Chondrocyte (in vitro differentiated cells): ENCODE results near the gene ARHGAP15. TPM values are rescaled to one million over a fixed set of nuclear protein-coding genes. Genes with fewer than 3 reads are reported as not detected.

ENCODE experiments used
- DNase-seq: peaks from one replicate; pipeline ENCODE4 v3.0.0; 2021; ENCODE audit warnings: mixed read lengths, low spot score
- H3K27ac Mint-ChIP-seq: one replicate; pipeline ENCODE4 v1.8.0; 2021; ENCODE audit warnings: mild to moderate bottlenecking, moderate library complexity, mixed read lengths; ENCODE audit not compliant: unreplicated experiment
- H3K27me3 Mint-ChIP-seq: 2 replicates; pipeline ENCODE4 v1.8.0; 2021; ENCODE audit warnings: low read depth, mixed read lengths
- H3K36me3 Mint-ChIP-seq: 2 replicates; pipeline ENCODE4 v1.8.0; 2021; ENCODE audit warnings: low read depth, mixed read lengths
- H3K4me1 Mint-ChIP-seq: 2 replicates; pipeline ENCODE4 v1.8.0; 2021; ENCODE audit warnings: low read depth, mild to moderate bottlenecking, mixed read lengths
- H3K4me3 Mint-ChIP-seq: one replicate; pipeline ENCODE4 v1.8.0; 2021; ENCODE audit warnings: mild to moderate bottlenecking, moderate library complexity, mixed read lengths; ENCODE audit not compliant: unreplicated experiment
- H3K9me3 Mint-ChIP-seq: 2 replicates; pipeline ENCODE4 v1.8.0; 2021; ENCODE audit warnings: low read depth, mixed read lengths
- total RNA-seq: library from RNA; stranded (reverse); gene quantifications from 3 replicates; pipeline ENCODE4 v1.2.1, GENCODE V29; 2021
- TF ChIP-seq, protein P1 (sequence below): fragments of 200-600 bp; sonication (generic); IDR thresholded peaks from 2 replicates; pipeline ENCODE4 v1.5.0; 2021; ENCODE audit warnings: antibody characterized with exemption, mild to moderate bottlenecking, moderate library complexity

ARHGAP15 gene
- total RNA-seq, 1 donor from 2014 or later, result 0.42 TPM

DNA sequence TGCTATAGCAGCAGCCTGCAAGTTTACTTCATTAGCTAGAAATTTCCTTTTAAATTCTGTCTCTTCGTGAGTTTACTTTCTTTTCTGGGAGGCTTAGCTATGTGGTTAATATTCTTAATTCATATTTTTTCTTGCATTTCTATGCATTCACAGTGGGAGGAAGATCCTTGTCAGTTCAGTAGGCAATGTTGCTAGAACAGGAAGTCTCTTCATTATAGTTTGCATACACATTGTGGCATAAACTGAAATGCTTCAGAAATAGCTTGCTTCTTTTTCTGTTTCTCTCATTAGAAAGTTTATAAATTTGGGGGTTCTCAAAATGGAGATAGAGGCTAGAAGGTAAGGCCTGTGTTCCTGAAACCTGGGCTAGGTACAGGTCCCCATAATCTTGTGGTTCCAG lies 8.1 kb upstream of the ARHGAP15 start:
- Mint-ChIP-seq H3K9me3 (peaks cover 10% of the 10 kb centered on the region), H3K27ac (no peak overlapping the region), H3K27me3 (peaks cover 38% of the 10 kb centered on the region), H3K4me1 (peaks cover 8% of the 10 kb centered on the region), H3K4me3 (no peak overlapping the region), H3K36me3 (no peaks in the 10 kb centered on the region)
- no peak for DNase-seq
- TF ChIP-seq, protein P1, sequence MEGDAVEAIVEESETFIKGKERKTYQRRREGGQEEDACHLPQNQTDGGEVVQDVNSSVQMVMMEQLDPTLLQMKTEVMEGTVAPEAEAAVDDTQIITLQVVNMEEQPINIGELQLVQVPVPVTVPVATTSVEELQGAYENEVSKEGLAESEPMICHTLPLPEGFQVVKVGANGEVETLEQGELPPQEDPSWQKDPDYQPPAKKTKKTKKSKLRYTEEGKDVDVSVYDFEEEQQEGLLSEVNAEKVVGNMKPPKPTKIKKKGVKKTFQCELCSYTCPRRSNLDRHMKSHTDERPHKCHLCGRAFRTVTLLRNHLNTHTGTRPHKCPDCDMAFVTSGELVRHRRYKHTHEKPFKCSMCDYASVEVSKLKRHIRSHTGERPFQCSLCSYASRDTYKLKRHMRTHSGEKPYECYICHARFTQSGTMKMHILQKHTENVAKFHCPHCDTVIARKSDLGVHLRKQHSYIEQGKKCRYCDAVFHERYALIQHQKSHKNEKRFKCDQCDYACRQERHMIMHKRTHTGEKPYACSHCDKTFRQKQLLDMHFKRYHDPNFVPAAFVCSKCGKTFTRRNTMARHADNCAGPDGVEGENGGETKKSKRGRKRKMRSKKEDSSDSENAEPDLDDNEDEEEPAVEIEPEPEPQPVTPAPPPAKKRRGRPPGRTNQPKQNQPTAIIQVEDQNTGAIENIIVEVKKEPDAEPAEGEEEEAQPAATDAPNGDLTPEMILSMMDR, result no peak

DNA sequence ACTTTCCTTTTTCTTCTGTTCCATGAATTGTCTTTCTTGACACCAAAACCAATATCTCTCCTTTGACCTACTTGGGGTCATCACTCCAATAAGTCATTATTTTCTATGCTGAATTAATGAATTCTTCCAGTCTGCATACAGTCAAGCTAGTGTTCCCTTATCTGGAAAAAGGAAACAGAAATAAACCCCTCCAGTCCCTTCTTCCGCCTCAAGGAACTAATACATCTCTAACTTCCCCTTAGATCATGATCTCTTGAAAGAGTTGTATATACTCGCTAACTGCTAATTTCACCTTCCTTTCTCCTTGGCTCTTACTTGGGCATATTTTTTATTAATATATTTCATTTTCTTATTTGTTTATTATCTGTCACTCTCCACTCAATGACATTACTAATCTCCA lies 7.3 kb upstream of the ARHGAP15 start:
- peaks cover 10% of the 10 kb centered on the region for H3K9me3 Mint-ChIP-seq
- DNase-seq, result no peak
- peaks cover 30% of the 10 kb centered on the region for H3K27me3 Mint-ChIP-seq
- H3K4me1 Mint-ChIP-seq, result peaks cover 8% of the 10 kb centered on the region
- TF ChIP-seq, protein P1, result no peak
- H3K36me3 Mint-ChIP-seq, result no peaks in the 10 kb centered on the region
- H3K27ac Mint-ChIP-seq, result no peak overlapping the region
- no peak overlapping the region for H3K4me3 Mint-ChIP-seq

DNA sequence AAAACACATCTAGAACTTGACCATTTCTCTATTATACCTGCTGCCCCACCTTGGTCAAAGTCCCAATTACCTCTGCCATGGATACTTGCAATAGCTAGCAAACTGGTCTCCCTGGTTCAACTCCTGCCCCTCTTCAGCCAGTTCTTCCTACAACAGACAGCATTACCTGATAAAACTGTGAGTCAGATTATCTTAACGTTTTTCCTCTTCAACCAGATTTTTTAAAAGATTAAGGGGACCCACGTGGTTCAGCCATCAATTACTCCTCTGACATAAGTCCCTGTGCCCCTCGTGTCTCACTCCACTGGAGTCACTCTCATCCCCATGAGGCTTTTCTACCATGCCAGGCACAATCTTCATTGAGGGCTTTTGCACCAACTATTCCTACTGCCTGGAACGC lies 5.3 kb upstream of the ARHGAP15 start:
- H3K4me3 Mint-ChIP-seq, result no peak overlapping the region
- peaks cover 8% of the 10 kb centered on the region for H3K4me1 Mint-ChIP-seq
- H3K36me3 Mint-ChIP-seq, result no peaks in the 10 kb centered on the region
- no peak for DNase-seq
- peaks cover 10% of the 10 kb centered on the region for H3K9me3 Mint-ChIP-seq
- H3K27me3 Mint-ChIP-seq, result peaks cover 16% of the 10 kb centered on the region
- TF ChIP-seq, protein P1, result no peak
- no peak overlapping the region for H3K27ac Mint-ChIP-seq

DNA sequence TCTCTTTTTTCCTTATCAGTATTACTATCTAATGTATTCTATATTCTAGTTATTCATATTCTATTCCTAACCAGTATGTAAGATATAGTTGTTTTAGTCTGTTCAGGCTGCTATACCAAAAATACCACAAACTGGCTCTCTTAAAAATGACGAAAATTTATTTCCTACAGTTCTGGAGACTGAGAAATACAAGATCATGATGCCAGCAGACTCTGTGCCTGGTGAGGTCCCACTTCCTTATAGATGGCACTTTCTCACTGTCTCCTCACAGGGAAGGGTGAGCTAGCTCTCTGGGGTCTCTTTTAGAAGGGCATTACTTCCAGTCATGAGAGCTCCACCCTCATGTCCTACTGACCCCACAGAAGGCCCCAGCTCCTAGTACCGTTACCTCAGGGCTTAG lies 4.8 kb upstream of the ARHGAP15 start:
- Mint-ChIP-seq H3K27ac (no peak overlapping the region), H3K4me3 (no peak overlapping the region), H3K36me3 (no peaks in the 10 kb centered on the region), H3K27me3 (peaks cover 18% of the 10 kb centered on the region), H3K9me3 (peaks cover 10% of the 10 kb centered on the region), H3K4me1 (peaks cover 8% of the 10 kb centered on the region)
- no peak for DNase-seq
- TF ChIP-seq, protein P1, result no peak

DNA sequence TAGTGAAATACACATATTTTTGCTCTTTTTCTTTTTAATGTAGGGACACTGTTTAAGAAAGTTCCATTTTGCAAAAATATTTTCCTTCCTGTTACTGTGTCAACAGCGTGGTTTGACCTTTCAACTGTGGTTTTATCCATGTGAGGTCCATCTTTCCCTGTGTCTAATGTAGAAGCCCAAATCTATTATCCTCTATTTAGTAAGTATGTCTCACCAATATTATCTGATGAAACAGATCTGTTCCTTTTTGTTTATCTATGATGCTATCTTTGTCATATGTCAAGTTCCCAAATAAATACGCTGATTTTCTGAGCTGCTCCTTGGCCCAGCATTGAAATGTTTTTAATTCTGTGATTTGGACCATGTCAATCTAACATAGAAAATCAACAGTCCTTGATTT lies 3.5 kb upstream of the ARHGAP15 start:
- DNase-seq, result no peak
- no peaks in the 10 kb centered on the region for H3K36me3 Mint-ChIP-seq
- no peaks in the 10 kb centered on the region for H3K9me3 Mint-ChIP-seq
- TF ChIP-seq, protein P1, result no peak
- peaks cover 8% of the 10 kb centered on the region for H3K4me1 Mint-ChIP-seq
- H3K27ac Mint-ChIP-seq, result no peak overlapping the region
- H3K27me3 Mint-ChIP-seq, result peaks cover 7% of the 10 kb centered on the region
- H3K4me3 Mint-ChIP-seq, result no peak overlapping the region
